Esophagus muscularis mucosa (tissue), 4 donors: ENCODE data around the gene HERPUD1. TPM values are rescaled to one million over a fixed set of nuclear protein-coding genes. Genes with fewer than 3 reads are reported as not detected.

ENCODE experiments used
- DNase-seq: peaks from one replicate; pipeline ENCODE4 v3.0.0-alpha.2; 2017; ENCODE audit errors: extremely low spot score
- H3K27ac ChIP-seq, 4 donors: fragments of 200-600 bp; sonication (generic); replicated peaks in 1 of 4; 1 replicate in 3 of 4; 2 replicates in 1 of 4; pipeline ENCODE4 v1.5.1; 2016 to 2019; ENCODE audit warnings: mild to moderate bottlenecking in 1 of 4
- H3K27me3 ChIP-seq, 4 donors: fragments of 200-600 bp; sonication (generic); one replicate each; pipeline versions ENCODE4 v1.5.1 to v1.6.0; 2016 to 2019
- H3K36me3 ChIP-seq, 4 donors: fragments of 200-600 bp; sonication (generic); one replicate each; pipeline ENCODE4 v1.5.1; 2016 to 2019
- H3K4me1 ChIP-seq, 4 donors: fragments of 200-600 bp; sonication (generic); one replicate each; pipeline ENCODE4 v1.5.1; 2016 to 2019
- H3K4me3 ChIP-seq, 4 donors: fragments of 200-600 bp; sonication (generic); 1 replicate in 2 of 4; 2 replicates in 2 of 4; pipeline ENCODE4 v1.5.1; 2016 to 2019; ENCODE audit warnings: mild to moderate bottlenecking in 4 of 4, moderate library complexity in 1 of 4
- H3K9me3 ChIP-seq, 4 donors: fragments of 200-600 bp; sonication (generic); 1 replicate in 3 of 4; 2 replicates in 1 of 4; pipeline ENCODE4 v1.5.1; 2016 to 2019
- EP300 ChIP-seq: sonication (generic); formaldehyde crosslinking; IDR thresholded peaks from one replicate; pipeline ENCODE4 v1.6.1; 2017; ENCODE audit warnings: antibody characterized with exemption
- POLR2A ChIP-seq: fragments of 450-650 bp; IDR thresholded peaks from one replicate; pipeline ENCODE4 v1.6.1; 2017; ENCODE audit warnings: antibody characterized with exemption, moderate library complexity, mild to moderate bottlenecking, low read depth
- POLR2AphosphoS5 ChIP-seq, 2 donors: sonication (generic); formaldehyde crosslinking; IDR thresholded peaks; one replicate each; pipeline ENCODE4 v1.6.1; 2017; ENCODE audit warnings: antibody characterized with exemption in 2 of 2
- WGBS: methylation state at CpG from one replicate; pipeline ENCODE4 v1.1.5; 2018; 5-methylcytosine and 5-hydroxymethylcytosine counted together
- intact Hi-C: fragments of 100-400 bp; cut with DNase I; formaldehyde crosslinking; loops from one replicate; pipeline ENCODE4 v1.15.1; 2023
- total RNA-seq, 4 donors: library from RNA; depleted of rRNA; stranded (reverse); fragments of >200 nt; gene quantifications; one replicate each; pipeline versions ENCODE4 v1.1.0 to v1.2.1, GENCODE V29; 2016
- TF ChIP-seq, protein P1 (sequence below), 3 experiments: fragments of 200-600 bp in 2 of 3; fragments of 450-650 bp in 1 of 3; sonication (generic) in 2 of 3; IDR thresholded peaks; one replicate each; pipeline ENCODE4 v1.5.1; 2017 to 2019; ENCODE audit warnings: antibody characterized with exemption in 3 of 3, mild to moderate bottlenecking in 2 of 3, moderate library complexity in 1 of 3

The HERPUD1 gene
- total RNA-seq, 4 donors from 2014 or later: 64.0 to 99.7 (median 71.5) TPM

GRCh38 chr16:56950881-56951771 is 19.2 kb downstream of the HERPUD1 start:
- Histone ChIP-seq H3K9me3 (no peaks in the 10 kb centered on the region), H3K4me3 (no peak overlapping the region), H3K36me3 (peaks cover 0 to 29% (median 19%) of the 10 kb centered on the region in 4 donors), H3K27me3 (no peaks in the 10 kb centered on the region), H3K27ac (no peak overlapping the region), H3K4me1 (no peaks in the 10 kb centered on the region)
- TF ChIP-seq, protein P1, sequence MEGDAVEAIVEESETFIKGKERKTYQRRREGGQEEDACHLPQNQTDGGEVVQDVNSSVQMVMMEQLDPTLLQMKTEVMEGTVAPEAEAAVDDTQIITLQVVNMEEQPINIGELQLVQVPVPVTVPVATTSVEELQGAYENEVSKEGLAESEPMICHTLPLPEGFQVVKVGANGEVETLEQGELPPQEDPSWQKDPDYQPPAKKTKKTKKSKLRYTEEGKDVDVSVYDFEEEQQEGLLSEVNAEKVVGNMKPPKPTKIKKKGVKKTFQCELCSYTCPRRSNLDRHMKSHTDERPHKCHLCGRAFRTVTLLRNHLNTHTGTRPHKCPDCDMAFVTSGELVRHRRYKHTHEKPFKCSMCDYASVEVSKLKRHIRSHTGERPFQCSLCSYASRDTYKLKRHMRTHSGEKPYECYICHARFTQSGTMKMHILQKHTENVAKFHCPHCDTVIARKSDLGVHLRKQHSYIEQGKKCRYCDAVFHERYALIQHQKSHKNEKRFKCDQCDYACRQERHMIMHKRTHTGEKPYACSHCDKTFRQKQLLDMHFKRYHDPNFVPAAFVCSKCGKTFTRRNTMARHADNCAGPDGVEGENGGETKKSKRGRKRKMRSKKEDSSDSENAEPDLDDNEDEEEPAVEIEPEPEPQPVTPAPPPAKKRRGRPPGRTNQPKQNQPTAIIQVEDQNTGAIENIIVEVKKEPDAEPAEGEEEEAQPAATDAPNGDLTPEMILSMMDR (IDR thresholded peaks at IDR 0.05): peak in 2 of 3 experiments; percentile 32 to 45
- TF ChIP-seq POLR2AphosphoS5 (IDR thresholded peaks at IDR 0.05): no peak
- 66% methylated on average over 15 of the region's 15 CpGs for WGBS
- intact Hi-C loops: no loop called here
- no peak for DNase-seq

DNA sequence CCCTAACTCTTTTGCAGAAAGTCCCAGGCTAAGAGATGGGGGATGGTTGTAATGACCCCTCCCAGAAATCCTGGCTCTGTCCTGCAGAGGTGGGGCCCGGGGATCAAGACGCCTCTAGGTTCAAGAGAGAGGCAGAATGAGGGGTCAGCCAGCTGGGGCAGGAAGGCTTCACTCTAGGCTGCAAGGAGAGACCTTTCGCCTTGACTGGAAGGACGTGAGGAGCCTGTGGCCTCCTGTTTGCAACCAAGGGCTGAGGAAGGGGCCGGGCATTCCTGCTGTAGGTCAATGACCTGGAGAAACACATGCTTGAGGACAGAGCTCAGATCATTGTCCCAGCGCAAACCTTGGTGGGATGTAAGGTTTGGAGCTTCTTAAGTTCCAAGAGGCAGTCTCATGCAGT is 21.1 kb downstream of the HERPUD1 start:
- no peak for DNase-seq

GRCh38 chr16:56956076-56956475 is 24.1 kb downstream of the HERPUD1 start:
- WGBS: 90% methylated on average over 4 of the region's 4 CpGs
- TF ChIP-seq, protein P1 (IDR thresholded peaks at IDR 0.05): no peak
- TF ChIP-seq EP300 (no peak), POLR2A (no peak), POLR2AphosphoS5 (IDR thresholded peaks at IDR 0.05) (no peak)

More for the DNA sequence above, 21.1 kb downstream of the HERPUD1 start:
- Histone ChIP-seq H3K36me3 (peaks cover 0 to 10% (median 4%) of the 10 kb centered on the region in 4 donors), H3K9me3 (no peaks in the 10 kb centered on the region), H3K27me3 (no peaks in the 10 kb centered on the region), H3K4me3 (no peak overlapping the region), H3K4me1 (no peaks in the 10 kb centered on the region), H3K27ac (no peak overlapping the region)
- WGBS: 71% methylated on average over 4 of the region's 6 CpGs
- TF ChIP-seq POLR2AphosphoS5 (IDR thresholded peaks at IDR 0.05): no peak
- TF ChIP-seq POLR2A: no peak
- TF ChIP-seq EP300: no peak
- TF ChIP-seq, protein P1 (IDR thresholded peaks at IDR 0.05): no peak
- intact Hi-C loops: no loop called here

DNA sequence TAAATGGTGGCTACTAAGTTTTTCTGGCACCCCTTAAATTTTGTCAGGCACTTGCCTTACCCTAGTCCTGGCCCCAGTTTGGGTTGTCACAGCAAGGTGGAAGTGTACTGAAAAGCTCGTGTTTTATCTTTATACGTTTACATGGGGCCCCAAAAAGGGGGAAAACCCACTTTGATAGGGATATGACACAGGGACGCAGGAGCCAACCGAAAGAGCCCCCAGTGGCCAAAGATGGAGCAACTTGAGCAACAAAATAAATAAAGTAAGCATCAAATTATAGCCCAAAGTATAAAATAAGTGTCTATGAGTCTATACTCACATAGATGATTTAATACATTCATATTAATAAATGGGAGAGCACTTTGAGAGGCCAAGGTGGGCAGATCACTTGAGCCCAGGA is 24.8 kb downstream of the HERPUD1 start:
- Histone ChIP-seq H3K4me3 (no peak overlapping the region), H3K9me3 (no peaks in the 10 kb centered on the region), H3K4me1 (peaks cover 1 to 17% (median 14%) of the 10 kb centered on the region in 4 donors), H3K27me3 (no peaks in the 10 kb centered on the region), H3K27ac (no peak overlapping the region), H3K36me3 (no peaks in the 10 kb centered on the region)
- 65% methylated on average over 4 of the region's 4 CpGs for WGBS
- intact Hi-C loops: no loop called here
- DNase-seq: no peak
- no peak for TF ChIP-seq POLR2AphosphoS5 (IDR thresholded peaks at IDR 0.05)

More at GRCh38 chr16:56956076-56956475, 24.1 kb downstream of the HERPUD1 start:
- no peak for DNase-seq
- intact Hi-C loops: no loop called here
- H3K36me3 ChIP-seq: no peaks in the 10 kb centered on the region
- H3K27me3 ChIP-seq: no peaks in the 10 kb centered on the region
- H3K4me3 ChIP-seq: no peak overlapping the region
- no peaks in the 10 kb centered on the region for H3K9me3 ChIP-seq
- H3K27ac ChIP-seq: no peak overlapping the region
- peaks cover 0 to 10% (median 7%) of the 10 kb centered on the region in 4 donors for H3K4me1 ChIP-seq

- no peaks in the 10 kb centered on the region for H3K27me3 ChIP-seq
- no peak overlapping the region for H3K27ac ChIP-seq
- intact Hi-C loops: no loop called here
- DNase-seq: no peak
- no peaks in the 10 kb centered on the region for H3K36me3 ChIP-seq
- TF ChIP-seq POLR2AphosphoS5 (IDR thresholded peaks at IDR 0.05) (no peak), POLR2A (no peak), EP300 (no peak)
- TF ChIP-seq, protein P1 (IDR thresholded peaks at IDR 0.05): no peak
- peaks cover 21 to 39% (median 28%) of the 10 kb centered on the region in 4 donors for H3K4me1 ChIP-seq
- H3K9me3 ChIP-seq: no peaks in the 10 kb centered on the region
- WGBS: 60% methylated on average over 4 of the region's 13 CpGs
- H3K4me3 ChIP-seq: no peak overlapping the region
Observed at GRCh38 chr16:56960681-56961281, 28.8 kb downstream of the HERPUD1 start.
